Colon (tissue), 2 donors: ENCODE results near the gene TP53.
A peak's percentile ranks its signal among the peaks of the same experiment; 100 is the strongest.

Source experiments
- FAIRE-seq: peaks from 2 replicates; lab custom pipeline; 2012; peaks lifted over from hg19 to GRCh38; lab: Jason Lieb, UNC
- donor health status: control.
- donor health status: control.

TP53 gene

DNA sequence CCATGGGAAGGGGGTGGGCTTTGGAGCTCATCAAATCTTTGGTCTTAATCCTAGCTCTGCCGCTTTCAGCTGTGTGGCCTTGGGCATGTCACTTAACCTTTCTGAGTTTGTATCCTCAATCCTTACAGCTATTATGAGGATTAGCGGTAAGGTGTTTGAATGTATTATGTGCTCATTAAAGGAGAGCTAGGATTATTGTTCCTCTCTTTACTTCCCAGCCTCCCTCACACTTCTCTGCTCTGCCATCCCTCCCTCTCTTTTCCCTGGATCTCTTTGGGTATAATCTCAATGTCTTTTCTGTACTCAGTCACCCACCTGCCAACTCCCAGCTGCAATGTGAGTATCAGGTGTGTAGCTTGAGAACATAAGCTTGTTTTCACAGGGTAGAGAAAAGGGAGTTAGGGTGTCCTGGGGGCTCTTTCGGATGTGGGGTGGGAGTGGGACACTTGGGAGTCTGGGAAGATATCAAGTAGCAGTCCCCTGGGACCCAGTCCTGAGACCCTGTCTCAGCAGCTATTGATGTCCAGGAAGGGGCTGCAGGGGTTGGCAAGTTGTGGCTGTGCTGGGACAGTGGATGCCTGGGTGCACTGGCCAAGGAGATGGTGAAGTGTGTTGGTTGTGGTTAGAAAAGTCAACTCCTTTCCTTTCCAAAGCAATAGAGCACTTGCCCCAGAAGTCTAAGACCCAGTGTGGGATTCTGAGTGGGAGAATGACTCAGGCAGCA lies 19.5 kb upstream of the TP53 start:
- no peak for FAIRE-seq

DNA sequence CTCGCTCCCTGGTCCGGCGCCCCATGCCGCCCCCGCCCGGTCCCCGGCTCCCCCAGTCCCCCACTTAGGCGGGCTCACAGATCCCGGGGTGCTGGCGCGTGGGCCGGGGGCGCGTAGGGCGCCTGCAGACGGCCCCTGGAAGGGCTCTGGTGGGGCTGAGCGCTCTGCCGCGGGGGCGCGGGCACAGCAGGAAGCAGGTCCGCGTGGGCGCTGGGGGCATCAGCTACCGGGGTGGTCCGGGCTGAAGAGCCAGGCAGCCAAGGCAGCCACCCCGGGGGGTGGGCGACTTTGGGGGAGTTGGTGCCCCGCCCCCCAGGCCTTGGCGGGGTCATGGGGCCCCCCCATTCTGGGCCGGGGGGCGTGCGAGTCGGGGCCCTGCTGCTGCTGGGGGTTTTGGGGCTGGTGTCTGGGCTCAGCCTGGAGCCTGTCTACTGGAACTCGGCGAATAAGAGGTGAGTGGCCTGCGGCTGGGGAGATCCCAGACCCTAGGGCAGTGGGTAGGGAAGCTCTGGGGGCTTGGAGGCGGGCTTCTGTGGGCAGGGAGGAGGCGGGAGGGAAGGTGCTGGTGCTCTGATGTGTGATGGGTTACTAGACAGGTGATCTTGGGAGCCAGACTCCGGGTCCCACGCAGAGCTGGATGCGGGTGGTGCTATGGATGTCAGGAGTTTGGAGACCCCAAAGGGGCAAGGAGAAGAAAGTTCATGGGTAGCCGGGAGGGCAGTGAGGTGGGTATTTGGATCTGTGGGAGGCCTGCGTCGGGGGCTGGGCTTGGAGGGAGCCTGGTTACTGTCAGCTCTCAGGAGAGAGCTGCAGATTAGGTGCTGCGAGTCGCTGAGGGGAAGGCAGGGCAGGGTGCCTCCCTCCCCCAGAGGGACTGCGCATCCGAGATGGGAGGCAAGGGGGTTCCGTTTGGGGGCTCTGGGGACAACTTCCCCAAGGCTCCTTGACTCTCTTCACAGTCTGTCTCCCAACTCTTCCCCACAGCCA lies 18.3 kb upstream of the TP53 start:
- no peak for FAIRE-seq

DNA sequence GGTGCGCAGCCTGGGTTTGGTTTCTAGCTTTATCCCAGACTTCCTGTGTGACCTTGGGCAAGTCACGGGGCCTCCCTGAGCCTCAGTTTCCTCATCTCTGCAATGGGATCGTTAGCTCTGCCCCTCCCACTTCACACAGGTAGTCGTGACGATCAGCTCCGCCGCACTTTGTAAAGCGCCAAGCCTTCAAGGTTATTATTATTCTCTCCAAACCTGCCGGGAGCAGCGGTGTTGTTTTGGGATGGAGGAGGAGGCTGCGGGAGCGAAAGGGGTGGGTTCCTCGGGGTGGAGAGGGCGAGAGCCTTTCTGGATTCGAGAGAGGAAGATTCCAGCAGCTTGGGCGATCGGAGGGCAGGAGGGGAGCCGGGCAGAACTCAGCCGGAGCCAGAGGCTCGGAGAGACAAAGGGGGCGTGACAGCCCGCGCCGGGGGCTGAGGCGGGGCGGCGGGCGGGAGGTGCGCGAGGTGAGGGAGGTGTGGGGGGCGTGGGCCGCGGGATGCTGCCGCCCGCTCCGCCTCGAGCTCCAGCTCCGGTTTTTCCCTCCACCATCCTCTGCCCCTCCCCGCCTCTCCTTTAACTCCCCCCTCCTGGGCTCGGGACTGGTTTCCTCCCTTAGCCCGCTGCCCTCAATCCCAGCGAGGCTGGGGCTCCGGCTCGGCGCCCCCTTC lies 17.4 kb upstream of the TP53 start, which contains the start of gene EFNB3:
EFNB3 (plus strand) TSS at position 602 of the 668 bp plus-strand sequence. CDS start 397 bp downstream, outside the sequence.
- no peak for FAIRE-seq

DNA sequence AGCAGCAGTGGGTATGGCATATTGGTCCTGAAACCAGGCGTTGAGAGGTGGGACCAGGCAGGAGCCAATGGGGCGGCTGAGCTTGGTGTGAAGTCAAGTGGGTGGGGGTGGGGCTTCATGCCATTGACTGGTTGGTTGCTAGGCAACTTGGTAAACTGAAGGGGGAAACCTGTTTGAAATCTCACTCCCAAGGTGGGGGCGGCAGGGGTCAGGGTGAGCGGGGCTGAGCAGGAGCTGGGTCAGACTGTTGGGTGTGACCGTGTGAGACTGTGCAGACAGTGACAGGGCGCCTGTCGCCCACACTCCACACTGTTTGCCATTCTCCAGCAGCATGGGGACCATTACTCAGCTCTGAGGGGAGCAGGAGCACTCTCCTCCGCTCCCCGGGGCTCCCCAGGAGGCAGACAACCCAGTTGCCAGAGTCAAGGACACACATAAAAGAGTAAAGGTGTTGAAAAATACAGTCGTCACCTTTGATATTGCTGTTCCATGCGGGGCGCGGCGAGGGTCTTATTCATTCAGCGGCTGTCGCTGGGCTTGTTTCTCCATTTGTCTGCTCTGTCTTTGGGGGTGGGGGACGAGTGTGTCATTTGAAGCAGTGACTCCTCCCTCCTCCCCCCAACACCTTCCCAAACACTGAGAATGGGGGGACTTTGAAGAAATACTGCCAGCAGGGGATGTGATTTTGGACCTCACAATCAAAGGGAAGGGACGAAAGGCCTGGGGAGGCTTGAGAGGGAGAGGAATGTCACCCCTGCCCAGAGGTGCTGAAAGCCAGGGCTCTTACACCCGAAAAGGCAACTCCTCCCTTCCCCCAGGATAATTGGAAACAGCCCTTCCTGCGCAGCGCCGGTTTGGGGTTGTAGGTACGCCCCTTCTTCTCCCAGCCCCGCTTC lies 16.5 kb upstream of the TP53 start:
- FAIRE-seq, result no peak

DNA sequence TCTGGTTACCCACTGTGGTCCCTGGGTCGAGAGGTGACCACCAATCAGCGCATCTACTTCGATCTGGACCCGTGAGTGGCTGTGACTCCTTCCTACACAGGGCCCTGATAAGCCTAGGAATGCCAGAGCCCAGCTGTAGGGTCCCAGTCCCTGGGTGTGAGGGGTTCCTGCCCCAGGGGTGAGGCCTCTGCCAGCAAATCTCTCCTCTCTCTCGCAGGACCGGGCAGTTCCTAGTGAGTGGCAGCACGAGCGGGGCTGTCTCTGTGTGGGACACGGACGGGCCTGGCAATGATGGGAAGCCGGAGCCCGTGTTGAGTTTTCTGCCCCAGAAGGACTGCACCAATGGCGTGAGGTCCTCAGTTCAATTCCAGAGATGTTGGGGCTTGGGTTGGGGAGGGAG lies 15.5 kb upstream of the TP53 start:
- no peak for FAIRE-seq

DNA sequence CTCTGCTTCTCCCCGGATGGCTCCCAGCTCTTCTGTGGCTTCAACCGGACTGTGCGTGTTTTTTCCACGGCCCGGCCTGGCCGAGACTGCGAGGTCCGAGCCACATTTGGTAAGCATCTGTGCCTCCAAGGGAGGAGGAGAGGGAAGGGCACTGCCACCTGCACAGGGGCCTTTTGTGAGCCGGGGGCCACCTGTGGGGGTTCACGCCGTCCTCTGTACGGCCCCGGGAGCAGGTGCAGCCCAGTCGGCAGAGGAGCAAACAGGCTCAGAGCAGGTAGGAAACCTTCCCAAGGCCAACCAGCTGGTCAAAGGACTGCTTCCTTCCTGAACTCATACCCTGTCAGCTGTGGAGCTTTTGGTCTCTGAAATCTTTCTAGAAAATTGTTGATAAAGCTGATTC lies 14.4 kb upstream of the TP53 start:
- no peak for FAIRE-seq

DNA sequence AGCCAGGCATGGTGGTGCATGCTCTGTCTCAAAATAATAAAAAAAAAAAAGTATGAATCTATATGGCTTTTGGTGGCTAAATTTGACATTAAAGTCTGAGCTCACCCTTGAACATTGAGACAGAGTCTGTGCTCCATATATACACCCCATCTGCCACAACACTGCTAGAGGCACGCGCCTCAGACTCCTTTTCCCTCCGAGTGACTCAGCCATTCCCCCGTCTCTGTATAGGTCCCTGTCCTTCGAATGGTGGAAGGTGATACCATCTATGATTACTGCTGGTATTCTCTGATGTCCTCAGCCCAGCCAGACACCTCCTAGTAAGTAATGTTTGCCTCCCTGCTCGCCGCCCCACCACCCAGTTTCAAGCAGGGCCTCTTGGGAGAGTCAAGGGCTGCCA lies 13.2 kb upstream of the TP53 start:
- FAIRE-seq, result no peak

DNA sequence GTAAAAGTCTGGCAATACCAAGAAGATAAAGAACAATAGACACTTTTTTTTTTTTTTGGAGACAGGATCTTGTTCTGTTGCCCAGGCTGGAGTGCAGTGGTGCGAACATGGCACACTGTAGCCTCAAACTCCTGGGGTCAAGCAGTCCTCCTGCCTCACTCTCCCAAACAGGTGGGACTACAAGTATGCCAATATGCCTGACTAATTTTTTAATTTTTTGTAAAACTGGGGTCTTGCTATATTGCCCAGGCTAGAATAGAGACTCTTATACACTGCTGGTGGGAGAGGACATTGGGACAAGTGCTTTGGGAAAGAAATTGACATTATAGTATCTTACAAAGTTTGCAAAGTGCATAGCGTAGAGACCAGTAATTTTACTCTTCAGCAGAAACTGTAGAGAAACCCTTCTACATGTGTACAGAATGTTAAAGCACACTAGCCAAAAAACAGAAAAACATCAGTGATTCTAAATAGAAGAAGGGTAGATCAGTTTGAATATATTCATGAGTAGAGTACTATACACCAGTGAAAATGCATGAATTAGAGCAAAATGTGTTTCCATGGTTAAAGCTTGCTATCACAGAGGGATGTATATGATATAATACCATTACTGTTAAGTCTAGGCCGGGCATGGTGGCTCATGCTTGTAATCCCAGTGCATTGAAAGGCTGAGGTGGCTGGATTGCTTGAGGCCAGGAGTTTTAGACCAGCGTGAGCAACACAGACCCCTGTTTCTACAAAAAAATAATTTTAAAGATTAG lies 10.7 kb upstream of the TP53 start:
- no peak for FAIRE-seq

DNA sequence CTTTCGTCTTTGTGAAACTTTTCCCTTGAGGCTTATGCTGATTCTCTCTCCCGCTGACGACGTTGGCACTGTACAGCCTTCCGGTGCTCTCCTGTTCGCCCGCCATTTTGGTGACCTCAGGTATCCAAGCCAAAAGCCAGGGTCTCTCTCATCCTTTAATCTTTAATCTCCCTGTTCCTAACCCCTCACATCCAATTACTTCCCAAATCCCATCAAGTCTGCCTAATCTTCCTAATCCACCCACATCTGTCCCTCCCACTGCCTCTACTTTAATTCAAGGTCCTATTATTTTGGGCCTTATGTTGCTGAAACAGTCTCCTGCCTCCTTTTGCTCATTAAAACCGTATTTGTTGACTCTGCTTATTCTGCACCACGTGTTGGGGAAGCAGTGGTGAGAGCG lies 8.3 kb upstream of the TP53 start:
- no peak for FAIRE-seq

DNA sequence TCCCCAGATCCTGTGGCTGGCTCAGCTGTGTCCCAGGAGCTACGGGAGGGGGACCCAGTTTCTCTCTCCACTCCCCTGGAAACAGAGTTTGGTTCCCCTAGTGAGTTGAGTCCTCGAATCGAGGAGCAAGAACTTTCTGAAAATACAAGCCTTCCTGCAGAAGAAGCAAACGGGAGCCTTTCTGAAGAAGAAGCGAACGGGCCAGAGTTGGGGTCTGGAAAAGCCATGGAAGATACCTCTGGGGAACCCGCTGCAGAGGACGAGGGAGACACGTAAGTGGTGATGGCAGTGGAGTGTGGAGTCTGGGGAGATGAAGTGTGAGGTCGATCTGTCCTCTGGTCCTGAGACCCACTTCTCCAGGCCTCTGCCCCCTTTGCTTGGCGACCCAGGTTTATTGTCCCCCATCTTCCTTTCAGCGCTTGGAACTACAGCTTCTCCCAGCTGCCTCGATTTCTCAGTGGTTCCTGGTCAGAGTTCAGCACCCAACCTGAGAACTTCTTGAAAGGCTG lies 1.6 kb upstream of the TP53 start:
- no peak for FAIRE-seq

DNA sequence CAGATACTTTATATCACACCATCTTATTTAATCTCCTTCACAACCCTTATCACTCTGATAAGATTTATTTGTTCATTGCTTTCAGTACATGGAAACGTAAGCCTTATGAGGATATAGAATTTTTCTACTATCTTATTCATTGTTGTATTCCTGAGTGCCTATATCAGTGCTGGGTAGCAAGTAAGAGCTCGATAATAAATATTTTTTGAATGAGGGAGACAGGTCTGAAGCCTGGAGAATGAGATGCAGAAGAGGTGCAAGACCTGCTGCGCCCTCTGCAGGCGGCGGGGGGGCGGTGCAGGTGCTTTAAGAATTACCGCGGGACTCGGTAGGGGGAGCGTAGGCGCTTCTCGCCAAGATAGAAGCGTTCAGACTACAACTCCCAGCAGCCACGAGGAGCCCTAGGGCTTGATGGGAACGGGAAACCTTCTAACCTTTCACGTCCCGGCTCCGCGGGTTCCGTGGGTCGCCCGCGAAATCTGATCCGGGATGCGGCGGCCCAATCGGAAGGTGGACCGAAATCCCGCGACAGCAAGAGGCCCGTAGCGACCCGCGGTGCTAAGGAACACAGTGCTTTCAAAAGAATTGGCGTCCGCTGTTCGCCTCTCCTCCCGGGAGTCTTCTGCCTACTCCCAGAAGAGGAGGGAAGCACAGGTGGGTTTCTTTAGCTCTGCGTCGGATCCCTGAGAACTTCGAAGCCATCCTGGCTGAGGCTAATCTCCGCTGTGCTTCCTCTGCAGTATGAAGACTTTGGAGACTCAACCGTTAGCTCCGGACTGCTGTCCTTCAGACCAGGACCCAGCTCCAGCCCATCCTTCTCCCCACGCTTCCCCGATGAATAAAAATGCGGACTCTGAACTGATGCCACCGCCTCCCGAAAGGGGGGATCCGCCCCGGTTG lies 868 bp upstream of the TP53 start, which contains the start of gene WRAP53:
WRAP53 (plus strand) TSS at position 570 of the 900 bp plus-strand sequence; CDS start at position 742, 172 bp downstream.
- FAIRE-seq, result peak; percentile 78

DNA sequence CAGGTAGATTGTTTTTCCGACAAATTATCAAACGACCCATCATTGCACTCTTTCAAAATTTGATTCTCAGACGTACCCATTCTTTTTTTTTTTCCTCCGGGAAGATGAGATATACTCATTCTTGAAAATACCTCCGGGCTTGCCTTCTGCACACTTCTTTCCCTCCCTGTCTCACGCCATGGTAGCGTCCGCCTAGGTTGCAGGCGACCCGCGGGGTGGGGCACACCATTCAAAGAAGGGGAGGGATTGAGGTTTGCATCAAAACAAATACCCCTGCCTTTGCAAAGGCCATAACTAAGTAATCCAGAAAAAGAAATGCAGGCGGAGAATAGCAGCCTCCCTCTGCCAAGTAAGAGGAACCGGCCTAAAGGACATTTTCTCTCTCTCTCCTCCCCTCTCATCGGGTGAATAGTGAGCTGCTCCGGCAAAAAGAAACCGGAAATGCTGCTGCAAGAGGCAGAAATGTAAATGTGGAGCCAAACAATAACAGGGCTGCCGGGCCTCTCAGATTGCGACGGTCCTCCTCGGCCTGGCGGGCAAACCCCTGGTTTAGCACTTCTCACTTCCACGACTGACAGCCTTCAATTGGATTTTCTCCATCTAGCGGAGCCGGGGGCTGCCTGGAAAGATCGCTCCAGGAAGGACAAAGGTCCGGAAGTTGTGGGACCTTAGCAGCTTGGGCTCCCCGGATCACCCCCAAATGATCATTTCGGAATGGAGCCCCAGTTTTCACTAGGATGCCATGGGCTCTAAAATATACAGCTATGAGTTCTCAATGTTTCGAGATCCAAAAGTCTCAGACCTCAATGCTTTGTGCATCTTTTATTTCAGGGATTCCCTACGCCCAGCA lies 843 bp downstream of the TP53 start:
- no peak for FAIRE-seq

DNA sequence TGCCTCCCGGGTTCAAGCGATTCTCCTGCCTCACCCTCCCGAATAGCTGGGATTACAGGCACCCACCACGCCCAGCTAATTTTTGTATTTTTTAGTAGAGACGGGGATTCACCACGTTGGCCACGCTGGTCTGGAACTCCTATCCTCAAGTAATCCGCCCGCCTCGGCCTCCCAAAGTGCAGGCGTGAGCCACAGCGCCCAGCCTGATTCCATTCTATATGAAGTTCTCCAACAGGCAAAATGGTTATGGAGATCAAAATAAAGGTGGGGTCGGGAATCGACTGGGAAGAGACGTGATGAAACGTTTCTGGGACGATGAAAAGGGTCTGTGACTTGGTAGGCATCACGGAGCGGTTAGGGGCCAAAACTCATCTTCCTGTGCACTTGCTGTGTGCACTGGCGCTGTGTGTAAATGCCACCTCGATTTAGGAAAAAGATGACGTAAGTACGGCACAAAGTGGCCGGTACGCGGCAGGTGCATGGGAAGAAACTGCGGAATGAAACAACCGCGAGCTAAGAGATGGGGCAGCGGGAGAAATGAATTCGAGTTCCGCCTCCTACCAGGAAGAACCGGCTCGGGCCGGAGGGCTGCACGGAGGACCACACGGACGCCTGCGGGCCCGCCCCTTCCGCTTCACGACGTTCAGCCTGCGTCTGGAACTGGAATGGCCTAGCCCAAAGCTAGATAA lies 1.6 kb downstream of the TP53 start:
- no peak for FAIRE-seq

DNA sequence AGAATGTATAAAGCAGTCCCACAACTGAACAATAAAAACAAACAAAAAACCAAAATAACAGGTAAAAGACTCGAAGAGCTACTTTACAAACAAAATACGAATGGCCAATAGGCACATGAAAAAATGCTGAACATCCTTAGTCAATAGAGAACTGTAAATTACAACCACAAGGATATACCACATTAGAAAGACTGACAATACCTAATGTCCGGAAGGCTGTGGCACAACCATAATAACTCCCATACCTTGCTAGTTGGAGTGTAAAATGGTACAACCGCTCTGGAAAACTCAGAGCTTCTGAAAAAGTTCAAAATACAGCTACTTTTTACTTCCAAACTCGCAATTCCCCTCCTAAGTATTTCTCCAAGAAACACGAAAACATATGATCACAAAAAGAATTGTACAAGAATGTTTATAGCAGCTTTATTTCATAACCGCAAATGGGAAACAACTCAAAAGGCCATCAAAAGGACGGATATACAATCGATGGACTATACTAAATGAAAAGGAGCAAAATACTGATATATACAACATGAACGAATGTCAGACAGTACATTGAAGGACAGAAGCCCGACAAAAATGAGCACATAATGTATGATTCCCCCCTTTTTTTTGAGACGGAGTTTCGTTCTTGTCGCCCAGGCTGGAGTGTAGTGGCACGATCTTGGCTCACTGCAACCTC lies 2.3 kb downstream of the TP53 start:
- FAIRE-seq, result no peak

DNA sequence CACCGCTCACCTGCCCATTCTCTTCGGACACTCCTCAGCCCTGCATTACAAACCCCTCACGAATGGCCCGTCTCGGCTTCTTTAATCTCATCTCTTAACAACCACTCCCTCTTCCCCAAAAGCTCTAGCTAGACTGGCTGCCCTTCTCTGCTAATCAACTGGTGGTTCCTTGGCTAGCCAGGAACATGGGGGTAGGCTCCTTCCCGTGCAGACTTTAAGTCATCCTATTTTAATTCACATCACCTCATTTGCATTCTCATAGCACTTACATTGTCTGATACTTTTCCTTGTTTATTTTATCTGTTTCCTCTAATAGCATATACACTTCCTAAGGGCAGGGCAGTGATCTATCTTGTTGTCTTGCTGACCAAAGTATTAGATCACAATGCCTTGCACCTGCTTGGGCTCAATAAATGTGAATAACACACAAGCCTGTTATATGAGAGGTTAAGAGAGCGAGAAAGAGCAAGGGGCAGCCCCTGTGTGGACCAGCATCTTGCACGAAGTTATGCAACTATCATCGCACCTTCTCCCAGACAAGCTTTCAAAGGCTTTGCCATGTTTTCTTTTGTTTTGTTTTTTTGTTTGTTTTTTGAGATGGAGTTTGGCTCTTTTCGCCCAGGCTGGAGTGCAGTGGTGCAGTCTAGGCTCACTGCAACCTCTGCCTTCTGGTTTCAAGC lies 9.8 kb downstream of the TP53 start:
- no peak for FAIRE-seq

DNA sequence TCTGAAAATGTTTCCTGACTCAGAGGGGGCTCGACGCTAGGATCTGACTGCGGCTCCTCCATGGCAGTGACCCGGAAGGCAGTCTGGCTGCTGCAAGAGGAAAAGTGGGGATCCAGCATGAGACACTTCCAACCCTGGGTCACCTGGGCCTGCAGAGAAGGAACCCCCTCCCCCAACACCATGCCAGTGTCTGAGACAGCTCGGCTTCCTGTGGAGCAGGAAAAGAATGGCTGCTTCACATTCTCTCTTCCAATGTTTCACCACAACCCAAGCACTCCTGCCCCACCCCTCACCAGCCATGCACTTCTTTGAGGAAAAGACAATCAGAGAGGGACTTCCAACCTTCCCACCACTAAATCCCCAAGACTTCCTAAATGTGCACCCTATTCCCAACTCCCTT lies 10.8 kb downstream of the TP53 start:
- FAIRE-seq, result no peak

DNA sequence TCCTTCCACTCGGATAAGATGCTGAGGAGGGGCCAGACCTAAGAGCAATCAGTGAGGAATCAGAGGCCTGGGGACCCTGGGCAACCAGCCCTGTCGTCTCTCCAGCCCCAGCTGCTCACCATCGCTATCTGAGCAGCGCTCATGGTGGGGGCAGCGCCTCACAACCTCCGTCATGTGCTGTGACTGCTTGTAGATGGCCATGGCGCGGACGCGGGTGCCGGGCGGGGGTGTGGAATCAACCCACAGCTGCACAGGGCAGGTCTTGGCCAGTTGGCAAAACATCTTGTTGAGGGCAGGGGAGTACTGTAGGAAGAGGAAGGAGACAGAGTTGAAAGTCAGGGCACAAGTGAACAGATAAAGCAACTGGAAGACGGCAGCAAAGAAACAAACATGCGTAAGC lies 12.4 kb downstream of the TP53 start:
- no peak for FAIRE-seq
